A673 (cell line): ENCODE data around the gene ZNF778. TPM values are rescaled to one million over a fixed set of nuclear protein-coding genes. Genes with fewer than 3 reads are reported as not detected.

Experiments
- BruUV-seq: library from RNA; stranded (reverse); fragments of 400-500 nt; replicated peaks from 2 replicates; lab custom pipeline; 2021; lab: Mats Ljungman, UMichigan
- CTCF ChIA-PET: fragments of 300-600 bp; sonication (Branson Sonifier 250); formaldehyde crosslinking; loops from one replicate; lab custom pipeline; 2022; ENCODE audit warnings: antibody characterized with exemption; lab: Charles Lee
- POLR2A ChIA-PET: fragments of 300-600 bp; sonication (Branson Sonifier 250); formaldehyde crosslinking; loops from one replicate; lab custom pipeline; 2022; ENCODE audit warnings: antibody characterized with exemption; ENCODE audit not compliant: low non-redundant PET; lab: Charles Lee
- DNase-seq: peaks from one replicate; pipeline ENCODE4 v3.0.0-alpha.2; 2015; ENCODE audit warnings: low spot score
- H3K27ac ChIP-seq: fragments of 200-600 bp; sonication (generic); 2 replicates; pipeline ENCODE4 v1.5.1; 2016; ENCODE audit warnings: mixed run types, low read depth, mild to moderate bottlenecking, mixed read lengths, antibody characterized with exemption, low read length; ENCODE audit not compliant: poor library complexity, severe bottlenecking
- H3K27me3 ChIP-seq: fragments of 200-600 bp; sonication (generic); replicated peaks from 2 replicates; pipeline ENCODE4 v1.6.1; 2017; ENCODE audit warnings: mixed run types, low read depth, mild to moderate bottlenecking, mixed read lengths, antibody characterized with exemption, low read length; ENCODE audit not compliant: insufficient read depth, poor library complexity
- H3K36me3 ChIP-seq: fragments of 200-600 bp; sonication (generic); 2 replicates; pipeline ENCODE4 v1.6.1; 2016; ENCODE audit warnings: mixed run types, mild to moderate bottlenecking, mixed read lengths, antibody characterized with exemption, low read length; ENCODE audit not compliant: insufficient read depth, poor library complexity, severe bottlenecking
- H3K4me1 ChIP-seq: fragments of 200-600 bp; sonication (generic); 2 replicates; pipeline ENCODE4 v1.6.1; 2017; ENCODE audit warnings: mixed run types, mild to moderate bottlenecking, mixed read lengths, antibody characterized with exemption, low read length; ENCODE audit not compliant: insufficient read depth, poor library complexity, severe bottlenecking
- H3K4me3 ChIP-seq: fragments of 200-600 bp; sonication (generic); 2 replicates; pipeline ENCODE4 v1.5.1; 2016; ENCODE audit warnings: low read depth, mixed run types, mild to moderate bottlenecking, mixed read lengths, low read length; ENCODE audit not compliant: poor library complexity, severe bottlenecking
- H3K9me3 ChIP-seq: fragments of 200-600 bp; sonication (generic); 2 replicates; pipeline ENCODE4 v1.6.1; 2016; ENCODE audit warnings: mixed run types, low read depth, mild to moderate bottlenecking, mixed read lengths, antibody characterized with exemption, low read length; ENCODE audit not compliant: poor library complexity, severe bottlenecking
- CTCF ChIP-seq: fragments of 300-800, 200-600 bp; sonication (generic); conservative IDR thresholded peaks from 2 replicates; pipeline ENCODE4 v1.5.1; 2017; ENCODE audit warnings: low read depth, mild to moderate bottlenecking, antibody characterized with exemption, low read length, moderate library complexity, mixed read lengths
- EZH2 ChIP-seq: fragments of 200-600 bp; sonication (generic); IDR thresholded peaks from 2 replicates; pipeline ENCODE4 v1.6.1; 2017; ENCODE audit warnings: borderline replicate concordance, low read depth, mild to moderate bottlenecking, mixed read lengths, antibody characterized with exemption, low read length; ENCODE audit not compliant: poor library complexity, severe bottlenecking
- intact Hi-C: fragments of 100-400 bp; cut with micrococcal nuclease; formaldehyde crosslinking; loops from one replicate; pipeline ENCODE4 v1.10.0; 2022; ENCODE audit not compliant: unreplicated experiment
- total RNA-seq: library from RNA; stranded (reverse); gene quantifications from 2 replicates; pipeline ENCODE4 v1.2.3, GENCODE V29; 2021

ZNF778 gene
- total RNA-seq, 1 experiment from 2014 or later, result 14.0 TPM

- H3K9me3 ChIP-seq, result no peaks in the 10 kb centered on the region
- ChIA-PET CTCF (no interaction called here), POLR2A (no interaction called here)
- DNase-seq, result no peak
- H3K27me3 ChIP-seq, result no peaks in the 10 kb centered on the region
- peaks cover 7% of the 10 kb centered on the region for H3K4me1 ChIP-seq
- TF ChIP-seq CTCF (no peak), EZH2 (no peak)
- BruUV-seq, result no TSS peak
- no peak overlapping the region for H3K27ac ChIP-seq
- no peak overlapping the region for H3K4me3 ChIP-seq
- intact Hi-C loops, result loop anchor here (5.0 kb wide), 1 partner anchor 298 kb away; no protein-coding TSS in a partner anchor
- no peaks in the 10 kb centered on the region for H3K36me3 ChIP-seq
These were observed 28.0 kb upstream of the ZNF778 start for GRCh38 chr16:89189358-89190025.

- no TSS peak for BruUV-seq
- H3K4me1 ChIP-seq, result peaks cover 7% of the 10 kb centered on the region
- intact Hi-C loops, result loop anchor here (5.0 kb wide), 1 partner anchor 297 kb away; no protein-coding TSS in a partner anchor
- TF ChIP-seq CTCF (no peak), EZH2 (no peak)
- no peaks in the 10 kb centered on the region for H3K27me3 ChIP-seq
- no peaks in the 10 kb centered on the region for H3K36me3 ChIP-seq
- no peaks in the 10 kb centered on the region for H3K9me3 ChIP-seq
- no peak for DNase-seq
- H3K27ac ChIP-seq, result no peak overlapping the region
- H3K4me3 ChIP-seq, result no peak overlapping the region
- CTCF ChIA-PET, result no interaction called here
- POLR2A ChIA-PET, result no interaction called here
These were observed 27.1 kb upstream of the ZNF778 start for GRCh38 chr16:89190150-89190958.

- no peak for TF ChIP-seq EZH2
- no peak for TF ChIP-seq CTCF
- no TSS peak for BruUV-seq
- H3K4me1 ChIP-seq, result peaks cover 7% of the 10 kb centered on the region
- H3K9me3 ChIP-seq, result no peaks in the 10 kb centered on the region
- peak overlapping the region; percentile 49 for H3K4me3 ChIP-seq
- H3K27me3 ChIP-seq, result no peaks in the 10 kb centered on the region
- no peak overlapping the region for H3K27ac ChIP-seq
- intact Hi-C loops, result loop anchor here (5.0 kb wide), 1 partner anchor 296 kb away; no protein-coding TSS in a partner anchor
- no peak for DNase-seq
- ChIA-PET CTCF (no interaction called here), POLR2A (no interaction called here)
- no peaks in the 10 kb centered on the region for H3K36me3 ChIP-seq
These were observed 26.2 kb upstream of the ZNF778 start for GRCh38 chr16:89191033-89191900.
